ENCODE data around the gene ACTRT2.

ACTRT2 gene

GRCh38 chr1:3070309-3070643 lies 49.0 kb downstream of the ACTRT2 start:
- no peak for DNase-seq

- no peak for DNase-seq
Observed at GRCh38 chr1:3070644-3071564, 49.6 kb downstream of the ACTRT2 start.

- no peak for DNase-seq
Observed at GRCh38 chr1:3071565-3072390, 50.5 kb downstream of the ACTRT2 start.
